CD4-positive, alpha-beta T cell treated with Interleukin-21 for 1 hour (primary cell): ENCODE measurements around the gene TRANK1.
A peak's percentile ranks its signal among the peaks of the same experiment; 100 is the strongest.

Source experiments
- DNase-seq: peaks from one replicate; pipeline ENCODE4 v3.0.0-alpha.2; 2020

Gene TRANK1

GRCh38 chr3:36833160-36833814 lies 111.6 kb downstream of the TRANK1 start:
- DNase-seq: no peak

- no peak for DNase-seq
Measured at GRCh38 chr3:36832406-36832805, 112.4 kb downstream of the TRANK1 start.

GRCh38 chr3:36827133-36827532 lies 117.7 kb downstream of the TRANK1 start:
- no peak for DNase-seq

GRCh38 chr3:36826240-36826639 lies 118.6 kb downstream of the TRANK1 start:
- DNase-seq: no peak

GRCh38 chr3:36824443-36824842 lies 120.4 kb downstream of the TRANK1 start:
- DNase-seq: no peak

GRCh38 chr3:36823806-36824205 lies 121.0 kb downstream of the TRANK1 start:
- DNase-seq: no peak

- no peak for DNase-seq
Measured at GRCh38 chr3:36820083-36820482, 124.8 kb downstream of the TRANK1 start.

GRCh38 chr3:36817806-36818533 lies 126.9 kb downstream of the TRANK1 start:
- DNase-seq: no peak

- no peak for DNase-seq
Measured at GRCh38 chr3:36815375-36815774, 129.5 kb downstream of the TRANK1 start.

- no peak for DNase-seq
Measured at GRCh38 chr3:36814776-36815175, 130.1 kb downstream of the TRANK1 start.

- DNase-seq: no peak
Measured at GRCh38 chr3:36814066-36814717, 130.7 kb downstream of the TRANK1 start.

GRCh38 chr3:36813305-36813704 lies 131.5 kb downstream of the TRANK1 start:
- DNase-seq: no peak

- no peak for DNase-seq
Measured at GRCh38 chr3:36812240-36812639, 132.6 kb downstream of the TRANK1 start.

- no peak for DNase-seq
Measured at GRCh38 chr3:36811768-36812167, 133.1 kb downstream of the TRANK1 start.

GRCh38 chr3:36804295-36805055 lies 140.4 kb downstream of the TRANK1 start:
- DNase-seq: no peak

GRCh38 chr3:36803091-36803791 lies 141.6 kb downstream of the TRANK1 start:
- DNase-seq: no peak

GRCh38 chr3:36800533-36801116 lies 144.2 kb downstream of the TRANK1 start:
- DNase-seq: no peak

- no peak for DNase-seq
Measured at GRCh38 chr3:36796881-36797280, 148.0 kb downstream of the TRANK1 start.

GRCh38 chr3:36796161-36796560 lies 148.7 kb downstream of the TRANK1 start:
- DNase-seq: no peak

GRCh38 chr3:36795622-36796021 lies 149.2 kb downstream of the TRANK1 start:
- DNase-seq: no peak

GRCh38 chr3:36792342-36792741 lies 152.5 kb downstream of the TRANK1 start:
- DNase-seq: peak; percentile 17

GRCh38 chr3:36790765-36791164 lies 154.1 kb downstream of the TRANK1 start:
- DNase-seq: no peak
